GM12875 (cell line): Measurements from ENCODE around the gene ARL5A.

ENCODE experiments used
- H3K4me3 ChIP-seq: one replicate; pipeline ENCODE4 v1.5.1; 2011; ENCODE audit warnings: low read depth, low read length, control low read depth
- CTCF ChIP-seq: IDR thresholded peaks from 2 replicates; pipeline ENCODE4 v1.5.1; 2011; ENCODE audit warnings: low read depth, mild to moderate bottlenecking, control low read depth, inconsistent platforms, low read length, moderate library complexity, borderline replicate concordance; ENCODE audit not compliant: insufficient read depth

ARL5A gene

GRCh38 chr2:151777935-151778334, 50.3 kb downstream of the ARL5A start:
- no peak for TF ChIP-seq CTCF

GRCh38 chr2:151777487-151777886, 50.7 kb downstream of the ARL5A start:
- TF ChIP-seq CTCF, result no peak
- H3K4me3 ChIP-seq, result no peak overlapping the region

More at GRCh38 chr2:151777935-151778334, 50.3 kb downstream of the ARL5A start:
- no peak overlapping the region for H3K4me3 ChIP-seq

- H3K4me3 ChIP-seq, result no peak overlapping the region
- TF ChIP-seq CTCF, result no peak
These were observed 51.9 kb downstream of the ARL5A start for GRCh38 chr2:151776367-151776766.

- no peak overlapping the region for H3K4me3 ChIP-seq
- TF ChIP-seq CTCF, result no peak
These were observed 53.0 kb downstream of the ARL5A start for GRCh38 chr2:151775057-151775740.

- TF ChIP-seq CTCF, result no peak
- H3K4me3 ChIP-seq, result no peak overlapping the region
These were observed 53.7 kb downstream of the ARL5A start for GRCh38 chr2:151774506-151774905.

- H3K4me3 ChIP-seq, result no peak overlapping the region
- TF ChIP-seq CTCF, result no peak
These were observed 56.4 kb downstream of the ARL5A start for GRCh38 chr2:151771599-151772358.

- TF ChIP-seq CTCF, result no peak
- no peak overlapping the region for H3K4me3 ChIP-seq
These were observed 57.2 kb downstream of the ARL5A start for GRCh38 chr2:151770995-151771394.
